ENCODE measurements around the gene DNAJC1.

DNAJC1 gene

DNA sequence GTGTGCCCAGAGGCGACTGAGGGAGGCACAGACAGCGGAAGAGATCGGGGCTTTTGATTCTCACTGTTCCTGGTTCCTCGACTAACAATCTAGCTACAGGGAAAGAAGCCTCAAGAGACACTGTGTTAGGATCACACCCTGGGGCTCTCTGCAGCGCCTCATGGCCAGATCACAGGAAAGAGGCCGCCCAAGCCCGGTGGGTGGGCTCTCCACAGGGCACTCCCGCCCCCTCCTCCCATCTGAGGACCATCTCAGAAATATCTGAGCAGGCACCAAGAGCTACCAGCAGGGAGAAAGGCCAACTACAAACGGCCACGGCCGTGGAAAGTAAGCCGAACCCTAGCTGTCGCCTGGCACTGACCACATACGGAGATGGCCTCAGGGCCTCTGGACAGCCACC is 245.3 kb downstream of the DNAJC1 start:
- Histone ChIP-seq H3K4me2 (ENCODE audit: low read depth, low read length) (no peak overlapping the region), H3F3A (ENCODE audit: insufficient read depth, low read length) (no peaks in the 10 kb centered on the region), H4K20me1 (ENCODE audit: insufficient read depth, low read length) (no peaks in the 10 kb centered on the region), H3K9me3 (replicated peaks; ENCODE audit: insufficient read depth, low read length) (no peaks in the 10 kb centered on the region), H3K27me3 (replicated peaks; ENCODE audit: insufficient read depth, low read length) (no peaks in the 10 kb centered on the region), H3K4me3 (ENCODE audit: low read length) (no peak overlapping the region), H3K4me1 (ENCODE audit: low read length) (0 out of 2 replicates have a peak, but pooled peaks cover 4% of the 10 kb centered on the region), H3K27ac (ENCODE audit: low read length) (no peak overlapping the region), H3K9me2 (replicated peaks; ENCODE audit: insufficient read depth, low read length) (no peaks in the 10 kb centered on the region), H2AFZ (ENCODE audit: low read length) (no peak overlapping the region), H3K79me2 (ENCODE audit: low read length) (no peaks in the 10 kb centered on the region; the same call in 1 of the 2 replicates), H3K9ac (ENCODE audit: low read length) (no peak overlapping the region), H3K36me3 (replicated peaks; ENCODE audit: insufficient read depth, low read length) (no peaks in the 10 kb centered on the region)
- TF ChIP-seq EZH2phosphoT487 (IDR thresholded peaks at IDR 0.05; ENCODE audit: low read length), result no peak
- TF ChIP-seq, protein P1, sequence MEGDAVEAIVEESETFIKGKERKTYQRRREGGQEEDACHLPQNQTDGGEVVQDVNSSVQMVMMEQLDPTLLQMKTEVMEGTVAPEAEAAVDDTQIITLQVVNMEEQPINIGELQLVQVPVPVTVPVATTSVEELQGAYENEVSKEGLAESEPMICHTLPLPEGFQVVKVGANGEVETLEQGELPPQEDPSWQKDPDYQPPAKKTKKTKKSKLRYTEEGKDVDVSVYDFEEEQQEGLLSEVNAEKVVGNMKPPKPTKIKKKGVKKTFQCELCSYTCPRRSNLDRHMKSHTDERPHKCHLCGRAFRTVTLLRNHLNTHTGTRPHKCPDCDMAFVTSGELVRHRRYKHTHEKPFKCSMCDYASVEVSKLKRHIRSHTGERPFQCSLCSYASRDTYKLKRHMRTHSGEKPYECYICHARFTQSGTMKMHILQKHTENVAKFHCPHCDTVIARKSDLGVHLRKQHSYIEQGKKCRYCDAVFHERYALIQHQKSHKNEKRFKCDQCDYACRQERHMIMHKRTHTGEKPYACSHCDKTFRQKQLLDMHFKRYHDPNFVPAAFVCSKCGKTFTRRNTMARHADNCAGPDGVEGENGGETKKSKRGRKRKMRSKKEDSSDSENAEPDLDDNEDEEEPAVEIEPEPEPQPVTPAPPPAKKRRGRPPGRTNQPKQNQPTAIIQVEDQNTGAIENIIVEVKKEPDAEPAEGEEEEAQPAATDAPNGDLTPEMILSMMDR (IDR thresholded peaks at IDR 0.05; ENCODE audit: low read length), result no peak
- no peak for TF ChIP-seq EZH2 (optimal IDR thresholded peaks at IDR 0.05; ENCODE audit: low read depth, low read length)
- DNase-seq, result no peak

DNA sequence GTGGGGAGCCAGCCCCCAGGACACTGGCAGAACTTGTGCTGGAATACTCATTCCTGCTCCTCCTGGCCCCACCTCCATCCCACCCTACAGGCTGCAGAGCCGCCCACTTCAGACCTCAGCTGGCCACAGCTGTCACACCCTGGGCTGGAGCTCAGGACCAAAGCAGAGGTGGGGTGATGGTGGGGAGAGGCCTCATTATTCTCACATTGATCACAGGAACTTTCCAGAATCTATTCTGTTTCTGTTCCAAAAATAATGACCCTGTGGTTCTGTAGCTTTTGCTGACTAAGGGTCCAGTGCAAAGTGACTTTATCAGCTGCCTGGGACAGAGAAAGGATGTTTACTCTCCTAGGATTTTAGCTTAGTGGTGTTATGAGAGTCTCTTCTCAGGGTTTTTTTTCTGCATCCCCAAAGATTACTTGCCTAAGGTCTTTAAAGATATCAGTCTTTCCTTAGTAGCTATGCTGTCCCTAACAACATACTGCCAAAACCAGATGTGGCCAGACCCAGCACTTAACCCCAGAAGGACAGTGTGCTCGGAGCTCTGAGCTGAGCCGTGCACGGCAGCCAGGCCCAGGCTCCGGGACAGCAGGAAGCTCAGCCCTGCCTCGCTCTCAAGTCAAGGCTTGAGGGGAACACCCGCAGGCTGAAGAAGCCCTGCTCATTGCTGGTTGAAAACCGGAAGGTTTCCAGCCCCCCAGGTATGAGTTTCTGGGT is 246.2 kb downstream of the DNAJC1 start:
- Histone ChIP-seq H3K36me3 (replicated peaks; ENCODE audit: insufficient read depth, low read length) (no peaks in the 10 kb centered on the region), H3K9me2 (replicated peaks; ENCODE audit: insufficient read depth, low read length) (no peaks in the 10 kb centered on the region), H3K4me2 (ENCODE audit: low read depth, low read length) (no peak overlapping the region), H3K4me1 (ENCODE audit: low read length) (0 out of 2 replicates have a peak, but pooled peaks cover 4% of the 10 kb centered on the region), H3K4me3 (ENCODE audit: low read length) (no peak overlapping the region), H2AFZ (ENCODE audit: low read length) (no peak overlapping the region), H3K9me3 (replicated peaks; ENCODE audit: insufficient read depth, low read length) (no peaks in the 10 kb centered on the region), H3K27me3 (replicated peaks; ENCODE audit: insufficient read depth, low read length) (no peaks in the 10 kb centered on the region), H3F3A (ENCODE audit: insufficient read depth, low read length) (no peaks in the 10 kb centered on the region), H3K27ac (ENCODE audit: low read length) (no peak overlapping the region), H3K9ac (ENCODE audit: low read length) (no peak overlapping the region), H3K79me2 (ENCODE audit: low read length) (no peaks in the 10 kb centered on the region; the same call in 1 of the 2 replicates), H4K20me1 (ENCODE audit: insufficient read depth, low read length) (no peaks in the 10 kb centered on the region)
- TF ChIP-seq EZH2phosphoT487 (IDR thresholded peaks at IDR 0.05; ENCODE audit: low read length) (no peak), EZH2 (optimal IDR thresholded peaks at IDR 0.05; ENCODE audit: low read depth, low read length) (no peak)
- TF ChIP-seq, protein P1 (IDR thresholded peaks at IDR 0.05; ENCODE audit: low read length), result no peak
- DNase-seq, result no peak

DNA sequence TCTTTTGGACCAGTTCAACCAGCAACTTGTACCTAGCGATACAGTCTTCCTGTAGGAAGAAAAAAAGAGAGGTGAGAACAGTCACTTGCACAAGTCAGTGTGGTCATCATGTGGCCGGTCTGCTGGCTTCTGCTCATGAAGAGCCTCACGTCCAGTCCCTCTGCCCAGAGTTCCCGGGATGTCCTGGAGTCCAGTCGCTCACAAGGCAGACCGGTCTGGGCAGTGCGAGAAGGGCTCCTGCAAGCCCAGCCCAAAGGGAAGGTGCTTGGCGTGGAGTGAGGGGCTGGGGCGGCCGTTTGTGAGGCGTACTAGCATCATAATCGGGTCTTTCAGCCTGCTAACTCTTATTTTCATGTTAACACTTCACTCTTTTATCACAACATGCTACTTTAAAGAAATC is 246.8 kb downstream of the DNAJC1 start:
- no peaks in the 10 kb centered on the region for H4K20me1 ChIP-seq (ENCODE audit: insufficient read depth, low read length)
- H3K9me3 ChIP-seq (replicated peaks; ENCODE audit: insufficient read depth, low read length), result no peaks in the 10 kb centered on the region
- TF ChIP-seq EZH2phosphoT487 (IDR thresholded peaks at IDR 0.05; ENCODE audit: low read length) (no peak), EZH2 (optimal IDR thresholded peaks at IDR 0.05; ENCODE audit: low read depth, low read length) (no peak)
- TF ChIP-seq, protein P1 (IDR thresholded peaks at IDR 0.05; ENCODE audit: low read length), result no peak
- H3K4me1 ChIP-seq (ENCODE audit: low read length), result 0 out of 2 replicates have a peak, but pooled peaks cover 4% of the 10 kb centered on the region
- no peaks in the 10 kb centered on the region; the same call in 1 of the 2 replicates for H3K79me2 ChIP-seq (ENCODE audit: low read length)
- DNase-seq, result no peak
- no peaks in the 10 kb centered on the region for H3F3A ChIP-seq (ENCODE audit: insufficient read depth, low read length)
- H3K27ac ChIP-seq (ENCODE audit: low read length), result no peak overlapping the region
- H3K9ac ChIP-seq (ENCODE audit: low read length), result no peak overlapping the region
- no peaks in the 10 kb centered on the region for H3K9me2 ChIP-seq (replicated peaks; ENCODE audit: insufficient read depth, low read length)
- H2AFZ ChIP-seq (ENCODE audit: low read length), result no peak overlapping the region
- H3K27me3 ChIP-seq (replicated peaks; ENCODE audit: insufficient read depth, low read length), result no peaks in the 10 kb centered on the region
- H3K4me2 ChIP-seq (ENCODE audit: low read depth, low read length), result no peak overlapping the region
- H3K4me3 ChIP-seq (ENCODE audit: low read length), result no peak overlapping the region
- H3K36me3 ChIP-seq (replicated peaks; ENCODE audit: insufficient read depth, low read length), result no peaks in the 10 kb centered on the region
